H9 (cell line): ENCODE data around the gene ELOVL4. TPM values are rescaled to one million over a fixed set of nuclear protein-coding genes. Genes with fewer than 3 reads are reported as not detected.

Experiments
- DNase-seq: peaks from one replicate; pipeline ENCODE4 v3.0.0-alpha.2; 2017
- H2AFZ ChIP-seq: one replicate; pipeline ENCODE4 v1.6.1; 2013; ENCODE audit warnings: mild to moderate bottlenecking, low read length, control low read depth, moderate library complexity
- H2AK5ac ChIP-seq: 2 replicates; pipeline ENCODE4 v1.6.1; 2013; ENCODE audit warnings: low read length, control low read depth, mixed read lengths; ENCODE audit not compliant: insufficient read length
- H2BK120ac ChIP-seq: one replicate; pipeline ENCODE4 v1.6.1; 2013; ENCODE audit warnings: low read depth, mild to moderate bottlenecking, low read length, control low read depth, inconsistent platforms; ENCODE audit not compliant: poor library complexity, severe bottlenecking
- H2BK12ac ChIP-seq: 2 replicates; pipeline ENCODE4 v1.6.1; 2013; ENCODE audit warnings: low read length, control low read depth, mixed read lengths, low read depth; ENCODE audit not compliant: insufficient read length
- H2BK15ac ChIP-seq: 2 replicates; pipeline ENCODE4 v1.6.1; 2013; ENCODE audit warnings: low read depth, low read length, control low read depth
- H2BK20ac ChIP-seq: one replicate; pipeline ENCODE4 v1.6.1; 2013; ENCODE audit warnings: low read depth, mild to moderate bottlenecking, low read length, control low read depth, inconsistent platforms; ENCODE audit not compliant: poor library complexity, severe bottlenecking
- H2BK5ac ChIP-seq: 2 replicates; pipeline ENCODE4 v1.6.1; 2013; ENCODE audit warnings: low read length, control low read depth, mixed read lengths; ENCODE audit not compliant: insufficient read length
- H3K14ac ChIP-seq: 2 replicates; pipeline ENCODE4 v1.6.1; 2013; ENCODE audit warnings: low read length, control low read depth; ENCODE audit not compliant: insufficient read depth
- H3K18ac ChIP-seq: 2 replicates; pipeline ENCODE4 v1.6.1; 2013; ENCODE audit warnings: low read depth, mild to moderate bottlenecking, mixed read lengths, low read length, control low read depth; ENCODE audit not compliant: insufficient read length
- H3K23ac ChIP-seq: 2 replicates; pipeline ENCODE4 v1.6.1; 2013; ENCODE audit warnings: low read length, control low read depth, mixed read lengths, low read depth; ENCODE audit not compliant: insufficient read length
- H3K23me2 ChIP-seq: 2 replicates; pipeline ENCODE4 v1.6.1; 2013; ENCODE audit warnings: low read depth, mild to moderate bottlenecking, mixed read lengths, low read length, control low read depth; ENCODE audit not compliant: insufficient read length, poor library complexity, severe bottlenecking
- H3K27ac ChIP-seq: 2 replicates; pipeline ENCODE4 v1.5.1; 2013; ENCODE audit warnings: low read length, control low read depth, mixed read lengths, low read depth; ENCODE audit not compliant: insufficient read length
- H3K27me3 ChIP-seq: 2 replicates; pipeline ENCODE4 v1.6.1; 2013; ENCODE audit warnings: low read length, control low read depth, inconsistent platforms; ENCODE audit not compliant: insufficient read depth
- H3K4ac ChIP-seq: 2 replicates; pipeline ENCODE4 v1.6.1; 2013; ENCODE audit warnings: low read depth, mild to moderate bottlenecking, control low read depth, inconsistent platforms, low read length, moderate library complexity
- H3K4me1 ChIP-seq: 2 replicates; pipeline ENCODE4 v1.6.1; 2013; ENCODE audit warnings: low read length, control low read depth, inconsistent platforms; ENCODE audit not compliant: insufficient read depth
- H3K4me2 ChIP-seq: 2 replicates; pipeline ENCODE4 v1.6.1; 2013; ENCODE audit warnings: low read length, control low read depth, mixed read lengths; ENCODE audit not compliant: insufficient read length, insufficient read depth
- H3K56ac ChIP-seq: 2 replicates; pipeline ENCODE4 v1.6.1; 2013; ENCODE audit warnings: low read depth, mild to moderate bottlenecking, mixed read lengths, low read length, control low read depth; ENCODE audit not compliant: insufficient read length
- H3K79me1 ChIP-seq: 2 replicates; pipeline ENCODE4 v1.6.1; 2013; ENCODE audit warnings: low read depth, mild to moderate bottlenecking, moderate library complexity, low read length, control low read depth, inconsistent platforms; ENCODE audit not compliant: insufficient read depth, poor library complexity, severe bottlenecking
- H3K79me2 ChIP-seq: 2 replicates; pipeline ENCODE4 v1.6.1; 2013; ENCODE audit warnings: low read length, control low read depth, inconsistent platforms; ENCODE audit not compliant: insufficient read depth
- H3K9ac ChIP-seq: 2 replicates; pipeline ENCODE4 v1.6.1; 2013; ENCODE audit warnings: low read length, control low read depth, mixed read lengths; ENCODE audit not compliant: insufficient read length; ENCODE audit errors: extremely low read depth
- H3K9me3 ChIP-seq: one replicate; pipeline ENCODE4 v1.6.1; 2013; ENCODE audit warnings: low read depth, low read length, inconsistent platforms; ENCODE audit not compliant: control insufficient read depth
- H3T11ph ChIP-seq: one replicate; pipeline ENCODE4 v1.6.1; 2013; ENCODE audit warnings: mild to moderate bottlenecking, low read length, control low read depth, inconsistent platforms
- H4K20me1 ChIP-seq: one replicate; pipeline ENCODE4 v1.6.1; 2013; ENCODE audit not compliant: control insufficient read depth, insufficient read length, insufficient read depth
- H4K5ac ChIP-seq: 2 replicates; pipeline ENCODE4 v1.6.1; 2013; ENCODE audit warnings: low read depth, mild to moderate bottlenecking, mixed read lengths, low read length, control low read depth; ENCODE audit not compliant: insufficient read length
- H4K8ac ChIP-seq: replicated peaks from 2 replicates; pipeline ENCODE4 v1.6.1; 2013; ENCODE audit warnings: low read length, control low read depth, mixed read lengths, low read depth; ENCODE audit not compliant: insufficient read length
- H4K91ac ChIP-seq: 2 replicates; pipeline ENCODE4 v1.6.1; 2013; ENCODE audit warnings: low read depth, mild to moderate bottlenecking, moderate library complexity, mixed read lengths, low read length, control low read depth; ENCODE audit not compliant: insufficient read length
- H3K27ac Mint-ChIP-seq, 3 experiments: 2 replicates in 2 of 3; 3 replicates in 1 of 3; pipeline ENCODE4 v1.8.0; 2020 to 2021; ENCODE audit warnings: mixed read lengths in 3 of 3, mild to moderate bottlenecking in 1 of 3, moderate library complexity in 1 of 3
- H3K27me3 Mint-ChIP-seq: 2 replicates; pipeline ENCODE4 v1.8.0; 2021; ENCODE audit warnings: low read depth, mild to moderate bottlenecking, moderate library complexity, mixed read lengths
- H3K36me3 Mint-ChIP-seq, 3 experiments: 2 replicates in 2 of 3; 3 replicates in 1 of 3; pipeline ENCODE4 v1.8.0; 2020 to 2021; ENCODE audit warnings: low read depth in 3 of 3, mixed read lengths in 3 of 3; ENCODE audit not compliant: insufficient read depth in 1 of 3
- H3K4me1 Mint-ChIP-seq, 2 experiments: 2 replicates each; pipeline ENCODE4 v1.8.0; 2020; ENCODE audit warnings: mixed read lengths in 2 of 2
- H3K4me3 Mint-ChIP-seq, 2 experiments: 2 replicates in 1 of 2; 3 replicates in 1 of 2; pipeline ENCODE4 v1.8.0; 2020 to 2021; ENCODE audit warnings: mild to moderate bottlenecking in 2 of 2, mixed read lengths in 2 of 2, moderate library complexity in 1 of 2
- H3K9me3 Mint-ChIP-seq, 2 experiments: 2 replicates in 1 of 2; 3 replicates in 1 of 2; pipeline ENCODE4 v1.8.0; 2020; ENCODE audit warnings: mild to moderate bottlenecking in 2 of 2, mixed read lengths in 2 of 2, moderate library complexity in 1 of 2
- WGBS: extraction: QIAGEN DNeasy Blood & Tissue Kit; methylation state at CpG from one replicate; pipeline ENCODE4 v1.1.7; 2013; ENCODE audit warnings: missing lambda C conversion rate, low lambda C conversion rate, mixed read lengths; ENCODE audit not compliant: insufficient read length; ENCODE audit errors: extremely low coverage; 5-methylcytosine and 5-hydroxymethylcytosine counted together
- total RNA-seq: library from RNA; stranded (reverse); gene quantifications from 2 replicates; pipeline ENCODE4 v1.2.1, GENCODE V29; 2021
- TF ChIP-seq, protein P1 (sequence below): fragments of 200-600 bp; sonication (generic); conservative IDR thresholded peaks from 3 replicates; pipeline ENCODE4 v1.8.0; 2021; ENCODE audit warnings: antibody characterized with exemption, mild to moderate bottlenecking

Gene ELOVL4
- total RNA-seq, 1 experiment from 2014 or later, result 10.1 TPM

DNA sequence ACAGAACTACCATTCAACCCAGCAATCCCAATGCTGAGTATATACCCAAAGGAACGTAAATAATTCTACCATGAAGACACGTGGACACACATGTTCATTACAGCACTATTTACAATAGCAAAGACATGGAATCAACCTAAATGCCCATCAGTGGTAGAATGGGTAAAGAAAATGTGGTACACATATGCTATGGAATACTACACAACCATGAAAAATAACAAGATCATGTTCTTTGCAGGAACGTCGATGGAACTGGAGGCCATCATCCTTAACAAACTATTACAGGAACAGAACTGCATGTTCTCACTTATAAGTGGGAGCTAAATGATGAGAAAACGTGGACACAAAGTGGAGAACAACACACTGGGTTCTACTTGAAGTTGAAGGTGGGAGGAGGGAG lies 22.4 kb upstream of the ELOVL4 start:
- Histone ChIP-seq H3K23me2 (no peaks in the 10 kb centered on the region), H3K14ac (no peak overlapping the region), H2AK5ac (no peak overlapping the region), H3K4me2 (no peak overlapping the region), H3K4me1 (no peaks in the 10 kb centered on the region), H3K27me3 (no peaks in the 10 kb centered on the region), H3K27ac (no peak overlapping the region), H3K4ac (no peak overlapping the region), H3K18ac (no peak overlapping the region), H4K5ac (no peak overlapping the region), H3K56ac (no peak overlapping the region), H3K9ac (no peak overlapping the region), H3K9me3 (no peaks in the 10 kb centered on the region), H2BK12ac (no peak overlapping the region), H2AFZ (no peak overlapping the region), H2BK120ac (no peak overlapping the region), H4K20me1 (no peaks in the 10 kb centered on the region), H3K79me1 (no peaks in the 10 kb centered on the region), H3K23ac (no peak overlapping the region), H2BK15ac (no peak overlapping the region), H4K8ac (no peak overlapping the region), H3K79me2 (no peaks in the 10 kb centered on the region), H3T11ph (no peak overlapping the region), H2BK20ac (no peak overlapping the region), H4K91ac (no peak overlapping the region), H2BK5ac (no peak overlapping the region)
- Mint-ChIP-seq H3K4me1 (peaks cover 0 to 9% of the 10 kb centered on the region in 2 experiments; a peak in 1 of 4 replicates), H3K27ac (no peak overlapping the region), H3K27me3 (no peaks in the 10 kb centered on the region), H3K9me3 (peaks cover 37 to 47% of the 10 kb centered on the region in 2 experiments), H3K4me3 (no peak overlapping the region), H3K36me3 (peaks cover 12 to 47% (median 21%) of the 10 kb centered on the region in 3 experiments)
- no peak for DNase-seq
- no CpG with 5 or more reads among the region's 5 CpGs for WGBS
- TF ChIP-seq, protein P1, sequence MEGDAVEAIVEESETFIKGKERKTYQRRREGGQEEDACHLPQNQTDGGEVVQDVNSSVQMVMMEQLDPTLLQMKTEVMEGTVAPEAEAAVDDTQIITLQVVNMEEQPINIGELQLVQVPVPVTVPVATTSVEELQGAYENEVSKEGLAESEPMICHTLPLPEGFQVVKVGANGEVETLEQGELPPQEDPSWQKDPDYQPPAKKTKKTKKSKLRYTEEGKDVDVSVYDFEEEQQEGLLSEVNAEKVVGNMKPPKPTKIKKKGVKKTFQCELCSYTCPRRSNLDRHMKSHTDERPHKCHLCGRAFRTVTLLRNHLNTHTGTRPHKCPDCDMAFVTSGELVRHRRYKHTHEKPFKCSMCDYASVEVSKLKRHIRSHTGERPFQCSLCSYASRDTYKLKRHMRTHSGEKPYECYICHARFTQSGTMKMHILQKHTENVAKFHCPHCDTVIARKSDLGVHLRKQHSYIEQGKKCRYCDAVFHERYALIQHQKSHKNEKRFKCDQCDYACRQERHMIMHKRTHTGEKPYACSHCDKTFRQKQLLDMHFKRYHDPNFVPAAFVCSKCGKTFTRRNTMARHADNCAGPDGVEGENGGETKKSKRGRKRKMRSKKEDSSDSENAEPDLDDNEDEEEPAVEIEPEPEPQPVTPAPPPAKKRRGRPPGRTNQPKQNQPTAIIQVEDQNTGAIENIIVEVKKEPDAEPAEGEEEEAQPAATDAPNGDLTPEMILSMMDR, result no peak
